Measurements from ENCODE around the gene SUSD1.

The SUSD1 gene

GRCh38 chr9:112121633-112122032 lies 53.5 kb downstream of the SUSD1 start:
- no peak overlapping the region for H3K4me3 ChIP-seq (ENCODE audit: low read depth, low read length)
- TF ChIP-seq, protein P1, sequence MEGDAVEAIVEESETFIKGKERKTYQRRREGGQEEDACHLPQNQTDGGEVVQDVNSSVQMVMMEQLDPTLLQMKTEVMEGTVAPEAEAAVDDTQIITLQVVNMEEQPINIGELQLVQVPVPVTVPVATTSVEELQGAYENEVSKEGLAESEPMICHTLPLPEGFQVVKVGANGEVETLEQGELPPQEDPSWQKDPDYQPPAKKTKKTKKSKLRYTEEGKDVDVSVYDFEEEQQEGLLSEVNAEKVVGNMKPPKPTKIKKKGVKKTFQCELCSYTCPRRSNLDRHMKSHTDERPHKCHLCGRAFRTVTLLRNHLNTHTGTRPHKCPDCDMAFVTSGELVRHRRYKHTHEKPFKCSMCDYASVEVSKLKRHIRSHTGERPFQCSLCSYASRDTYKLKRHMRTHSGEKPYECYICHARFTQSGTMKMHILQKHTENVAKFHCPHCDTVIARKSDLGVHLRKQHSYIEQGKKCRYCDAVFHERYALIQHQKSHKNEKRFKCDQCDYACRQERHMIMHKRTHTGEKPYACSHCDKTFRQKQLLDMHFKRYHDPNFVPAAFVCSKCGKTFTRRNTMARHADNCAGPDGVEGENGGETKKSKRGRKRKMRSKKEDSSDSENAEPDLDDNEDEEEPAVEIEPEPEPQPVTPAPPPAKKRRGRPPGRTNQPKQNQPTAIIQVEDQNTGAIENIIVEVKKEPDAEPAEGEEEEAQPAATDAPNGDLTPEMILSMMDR (IDR thresholded peaks at IDR 0.05; ENCODE audit: borderline replicate concordance, insufficient read depth, low read depth, low read length): no peak

GRCh38 chr9:112120439-112120925 lies 54.6 kb downstream of the SUSD1 start:
- TF ChIP-seq, protein P1 (IDR thresholded peaks at IDR 0.05; ENCODE audit: borderline replicate concordance, insufficient read depth, low read depth, low read length): no peak
- H3K4me3 ChIP-seq (ENCODE audit: low read depth, low read length): no peak overlapping the region

- no peak overlapping the region for H3K4me3 ChIP-seq (ENCODE audit: low read depth, low read length)
- TF ChIP-seq, protein P1 (IDR thresholded peaks at IDR 0.05; ENCODE audit: borderline replicate concordance, insufficient read depth, low read depth, low read length): no peak
Measured at GRCh38 chr9:112120030-112120341, 55.1 kb downstream of the SUSD1 start.

GRCh38 chr9:112119225-112120029 lies 55.7 kb downstream of the SUSD1 start:
- TF ChIP-seq, protein P1 (IDR thresholded peaks at IDR 0.05; ENCODE audit: borderline replicate concordance, insufficient read depth, low read depth, low read length): no peak
- H3K4me3 ChIP-seq (ENCODE audit: low read depth, low read length): no peak overlapping the region

DNA sequence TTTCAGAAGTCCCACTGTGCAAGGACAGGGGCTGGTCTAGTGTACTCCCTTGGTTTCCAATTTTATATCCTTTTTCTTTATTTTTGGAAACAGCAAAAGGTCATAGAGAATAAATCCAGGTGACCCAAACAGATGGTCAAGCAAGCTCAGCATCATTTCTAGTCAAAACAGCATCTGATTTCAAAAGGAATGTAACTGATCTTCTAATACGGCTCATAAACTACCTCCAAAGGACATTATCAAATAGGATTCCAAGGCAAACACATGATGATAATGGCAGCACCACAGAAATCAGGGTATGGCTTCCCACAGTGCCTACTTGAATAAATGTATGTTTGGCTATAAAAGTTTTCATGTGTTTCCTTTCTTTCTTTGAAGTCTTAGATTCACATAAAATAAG lies 57.1 kb downstream of the SUSD1 start:
- H3K4me3 ChIP-seq (ENCODE audit: low read depth, low read length): no peak overlapping the region
- TF ChIP-seq, protein P1 (IDR thresholded peaks at IDR 0.05; ENCODE audit: borderline replicate concordance, insufficient read depth, low read depth, low read length): no peak

- TF ChIP-seq, protein P1 (IDR thresholded peaks at IDR 0.05; ENCODE audit: borderline replicate concordance, insufficient read depth, low read depth, low read length): no peak
- no peak overlapping the region for H3K4me3 ChIP-seq (ENCODE audit: low read depth, low read length)
Measured at GRCh38 chr9:112115970-112116753, 58.9 kb downstream of the SUSD1 start.
